Tibial artery (tissue), 4 donors: ENCODE measurements around the gene DNAJC4.
A peak's percentile ranks its signal among the peaks of the same experiment; 100 is the strongest.

ENCODE experiments used
- DNase-seq, 2 donors: peaks; one replicate each; pipeline ENCODE4 v3.0.0-alpha.2; 2019
- H3K27ac ChIP-seq, 2 donors: fragments of 200-600 bp; sonication (generic) in 1 of 2; 1 replicate in 1 of 2; 2 replicates in 1 of 2; pipeline ENCODE4 v1.5.1; 2018 to 2019; ENCODE audit warnings: mild to moderate bottlenecking in 1 of 2
- H3K27me3 ChIP-seq, 2 donors: fragments of 200-600 bp; sonication (generic) in 1 of 2; one replicate each; pipeline versions ENCODE4 v1.5.1 to v1.6.0; 2016 to 2019
- H3K36me3 ChIP-seq, 3 donors: fragments of 200-600 bp; sonication (generic) in 2 of 3; one replicate each; pipeline ENCODE4 v1.5.1; 2016 to 2019; ENCODE audit warnings: mild to moderate bottlenecking in 2 of 3
- H3K4me1 ChIP-seq, 4 donors: fragments of 200-600 bp; sonication (generic) in 2 of 4; 1 replicate in 3 of 4; 2 replicates in 1 of 4; pipeline ENCODE4 v1.5.1; 2016 to 2019
- H3K4me3 ChIP-seq, 2 donors: fragments of 200-600 bp; sonication (generic) in 1 of 2; 1 replicate in 1 of 2; 2 replicates in 1 of 2; pipeline ENCODE4 v1.5.1; 2018 to 2019; ENCODE audit warnings: mild to moderate bottlenecking in 2 of 2
- H3K9me3 ChIP-seq, 3 donors: fragments of 200-600 bp; sonication (generic) in 1 of 3; one replicate each; pipeline ENCODE4 v1.5.1; 2016 to 2019
- intact Hi-C: fragments of 100-400 bp; cut with DNase I; formaldehyde crosslinking; loops from one replicate; pipeline ENCODE4 v1.15.0; 2023; ENCODE audit warnings: low total_unique reads
- TF ChIP-seq, protein P1 (sequence below), 2 experiments: fragments of 200-600 bp in 1 of 2; fragments of 450-650 bp in 1 of 2; IDR thresholded peaks; one replicate each; pipeline ENCODE4 v1.5.1; 2017 to 2019; ENCODE audit warnings: antibody characterized with exemption in 2 of 2, mild to moderate bottlenecking in 1 of 2, moderate library complexity in 1 of 2

DNAJC4 gene

DNA sequence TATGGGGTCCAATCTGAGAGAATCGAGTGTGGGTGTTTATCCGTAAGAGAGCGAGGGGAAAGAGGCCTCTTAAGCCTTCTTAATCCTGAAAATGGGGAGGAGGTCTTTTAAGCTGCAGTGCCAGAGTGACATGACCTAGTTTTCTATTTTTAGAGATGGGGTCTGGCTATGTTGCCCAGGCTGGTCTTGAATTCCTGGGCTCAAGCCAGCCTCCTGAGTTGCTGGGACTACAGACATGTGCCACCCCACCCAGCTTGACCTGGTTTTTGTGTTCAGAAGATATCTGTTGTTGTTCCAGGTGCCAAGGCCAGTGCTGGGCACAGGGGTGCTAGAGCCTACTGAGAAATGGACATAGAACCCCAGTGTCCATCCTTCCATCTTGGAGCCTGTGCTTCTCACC is 52.7 kb downstream of the DNAJC4 start:
- TF ChIP-seq, protein P1, sequence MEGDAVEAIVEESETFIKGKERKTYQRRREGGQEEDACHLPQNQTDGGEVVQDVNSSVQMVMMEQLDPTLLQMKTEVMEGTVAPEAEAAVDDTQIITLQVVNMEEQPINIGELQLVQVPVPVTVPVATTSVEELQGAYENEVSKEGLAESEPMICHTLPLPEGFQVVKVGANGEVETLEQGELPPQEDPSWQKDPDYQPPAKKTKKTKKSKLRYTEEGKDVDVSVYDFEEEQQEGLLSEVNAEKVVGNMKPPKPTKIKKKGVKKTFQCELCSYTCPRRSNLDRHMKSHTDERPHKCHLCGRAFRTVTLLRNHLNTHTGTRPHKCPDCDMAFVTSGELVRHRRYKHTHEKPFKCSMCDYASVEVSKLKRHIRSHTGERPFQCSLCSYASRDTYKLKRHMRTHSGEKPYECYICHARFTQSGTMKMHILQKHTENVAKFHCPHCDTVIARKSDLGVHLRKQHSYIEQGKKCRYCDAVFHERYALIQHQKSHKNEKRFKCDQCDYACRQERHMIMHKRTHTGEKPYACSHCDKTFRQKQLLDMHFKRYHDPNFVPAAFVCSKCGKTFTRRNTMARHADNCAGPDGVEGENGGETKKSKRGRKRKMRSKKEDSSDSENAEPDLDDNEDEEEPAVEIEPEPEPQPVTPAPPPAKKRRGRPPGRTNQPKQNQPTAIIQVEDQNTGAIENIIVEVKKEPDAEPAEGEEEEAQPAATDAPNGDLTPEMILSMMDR (IDR thresholded peaks at IDR 0.05): no peak
- Histone ChIP-seq H3K4me1 (peaks cover 0 to 32% (median 26%) of the 10 kb centered on the region in 4 donors), H3K27ac (peak overlapping the region in 1 of 2 donors; percentile 98), H3K36me3 (peaks cover 10 to 37% (median 20%) of the 10 kb centered on the region in 3 donors), H3K9me3 (no peaks in the 10 kb centered on the region), H3K27me3 (peaks cover 0 to under 1% of the 10 kb centered on the region in 2 donors), H3K4me3 (no peak overlapping the region)
- DNase-seq: no peak
- intact Hi-C loops: no loop called here
